Measurements from ENCODE around the gene EMP3. TPM values are rescaled to one million over a fixed set of nuclear protein-coding genes. Genes with fewer than 3 reads are reported as not detected.

EMP3 gene
- total RNA-seq, 1 donor, result 185 TPM

DNA sequence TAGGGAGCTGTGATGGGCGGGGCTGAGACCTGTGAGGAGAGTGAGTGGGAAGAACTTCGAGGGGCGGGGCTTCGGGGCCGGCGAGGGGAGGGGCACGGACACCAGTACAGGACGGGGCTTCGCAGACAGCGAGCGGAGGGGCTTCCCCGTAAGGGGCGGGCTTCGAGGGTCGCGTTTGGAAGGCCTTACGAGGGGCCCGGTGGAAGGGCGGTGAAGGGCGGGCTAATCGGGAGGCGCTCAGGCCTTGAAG, 4.1 kb upstream of the EMP3 start:
- Histone ChIP-seq H3K27ac (ENCODE audit: low read depth, low read length) (peak overlapping the region; percentile 94), H3K79me2 (ENCODE audit: insufficient read depth, low read length) (peaks cover 10% of the 10 kb centered on the region), H3K4me1 (ENCODE audit: insufficient read depth, low read length) (peaks cover 25% of the 10 kb centered on the region), H3K36me3 (ENCODE audit: insufficient read depth, low read length) (no peaks in the 10 kb centered on the region), H3K9me3 (ENCODE audit: low read depth, low read length) (no peaks in the 10 kb centered on the region), H4K20me1 (ENCODE audit: insufficient read depth, low read length) (peaks cover 3% of the 10 kb centered on the region), H3K4me3 (ENCODE audit: insufficient read depth, low read length) (peak overlapping the region; percentile 72), H3K27me3 (ENCODE audit: insufficient read depth, low read length) (no peaks in the 10 kb centered on the region), H2AFZ (ENCODE audit: low read length) (peak overlapping the region; percentile 95), H3K4me2 (ENCODE audit: insufficient read depth, low read length) (peak overlapping the region; percentile 87)
- DNase-seq (ENCODE audit: insufficient read length, low spot score, missing footprints), result peak; percentile 92
- TF ChIP-seq, protein P1, sequence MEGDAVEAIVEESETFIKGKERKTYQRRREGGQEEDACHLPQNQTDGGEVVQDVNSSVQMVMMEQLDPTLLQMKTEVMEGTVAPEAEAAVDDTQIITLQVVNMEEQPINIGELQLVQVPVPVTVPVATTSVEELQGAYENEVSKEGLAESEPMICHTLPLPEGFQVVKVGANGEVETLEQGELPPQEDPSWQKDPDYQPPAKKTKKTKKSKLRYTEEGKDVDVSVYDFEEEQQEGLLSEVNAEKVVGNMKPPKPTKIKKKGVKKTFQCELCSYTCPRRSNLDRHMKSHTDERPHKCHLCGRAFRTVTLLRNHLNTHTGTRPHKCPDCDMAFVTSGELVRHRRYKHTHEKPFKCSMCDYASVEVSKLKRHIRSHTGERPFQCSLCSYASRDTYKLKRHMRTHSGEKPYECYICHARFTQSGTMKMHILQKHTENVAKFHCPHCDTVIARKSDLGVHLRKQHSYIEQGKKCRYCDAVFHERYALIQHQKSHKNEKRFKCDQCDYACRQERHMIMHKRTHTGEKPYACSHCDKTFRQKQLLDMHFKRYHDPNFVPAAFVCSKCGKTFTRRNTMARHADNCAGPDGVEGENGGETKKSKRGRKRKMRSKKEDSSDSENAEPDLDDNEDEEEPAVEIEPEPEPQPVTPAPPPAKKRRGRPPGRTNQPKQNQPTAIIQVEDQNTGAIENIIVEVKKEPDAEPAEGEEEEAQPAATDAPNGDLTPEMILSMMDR (IDR thresholded peaks at IDR 0.05; ENCODE audit: extremely low read depth, low read depth, low read length), result no peak

DNA sequence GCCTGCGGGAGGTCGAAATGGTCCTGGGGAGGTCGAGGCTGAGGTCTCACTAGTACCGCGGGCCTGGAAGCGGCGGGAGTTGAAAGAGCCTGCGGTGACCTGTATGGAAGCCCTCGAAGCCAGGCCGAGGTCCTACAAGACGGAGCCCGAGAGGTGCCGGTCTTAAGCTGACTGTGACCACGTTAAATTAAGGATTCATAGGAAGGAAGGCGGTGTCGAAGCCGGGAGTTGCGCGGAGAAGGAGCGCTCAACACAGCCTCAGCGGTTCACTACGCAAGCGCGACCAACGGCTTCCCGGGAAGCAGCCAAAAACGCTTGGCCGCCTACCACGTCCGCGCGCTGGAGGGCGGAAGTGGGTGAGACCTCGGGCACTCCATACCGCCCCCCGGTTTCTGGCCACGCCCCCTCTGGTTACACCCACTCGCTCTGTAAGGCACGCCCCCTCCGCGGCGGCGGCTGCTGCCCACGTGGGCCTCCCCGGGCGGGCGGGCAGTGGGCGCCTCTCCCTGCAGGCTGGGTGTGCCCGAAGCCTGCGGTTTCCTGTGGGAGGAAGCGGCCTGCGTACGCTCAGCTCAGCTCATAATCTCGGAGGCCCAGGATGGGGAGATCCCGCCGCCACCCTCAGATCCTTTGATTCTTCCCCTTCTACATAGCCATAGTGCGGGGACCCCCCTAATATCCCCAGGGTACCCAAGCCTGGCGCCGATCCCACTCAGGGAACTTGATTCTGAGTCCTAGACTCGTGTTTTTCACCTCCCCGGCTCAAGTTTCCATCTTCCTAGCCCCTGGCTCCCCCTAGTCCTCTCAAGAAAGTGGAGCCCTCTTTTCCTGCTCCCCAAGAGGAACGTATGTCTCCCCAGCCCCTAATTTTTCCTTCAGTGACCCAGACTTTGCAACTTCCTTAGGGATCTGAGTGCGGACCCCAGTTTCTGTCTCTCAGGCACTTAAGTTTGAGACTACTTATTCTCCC, 3.4 kb upstream of the EMP3 start:
- H3K27ac ChIP-seq (ENCODE audit: low read depth, low read length), result peak overlapping the region; percentile 94
- peak overlapping the region; percentile 87 for H3K4me2 ChIP-seq (ENCODE audit: insufficient read depth, low read length)
- peaks cover 30% of the 10 kb centered on the region for H3K4me1 ChIP-seq (ENCODE audit: insufficient read depth, low read length)
- no peaks in the 10 kb centered on the region for H3K9me3 ChIP-seq (ENCODE audit: low read depth, low read length)
- peak; percentile 97 for DNase-seq (ENCODE audit: insufficient read length, low spot score, missing footprints)
- H3K36me3 ChIP-seq (ENCODE audit: insufficient read depth, low read length), result no peaks in the 10 kb centered on the region
- peak overlapping the region; percentile 95 for H2AFZ ChIP-seq (ENCODE audit: low read length)
- H3K4me3 ChIP-seq (ENCODE audit: insufficient read depth, low read length), result peak overlapping the region; percentile 72
- peaks cover 7% of the 10 kb centered on the region for H4K20me1 ChIP-seq (ENCODE audit: insufficient read depth, low read length)
- peaks cover 16% of the 10 kb centered on the region for H3K79me2 ChIP-seq (ENCODE audit: insufficient read depth, low read length)
- H3K27me3 ChIP-seq (ENCODE audit: insufficient read depth, low read length), result no peaks in the 10 kb centered on the region
- TF ChIP-seq, protein P1 (IDR thresholded peaks at IDR 0.05; ENCODE audit: extremely low read depth, low read depth, low read length), result no peak

DNA sequence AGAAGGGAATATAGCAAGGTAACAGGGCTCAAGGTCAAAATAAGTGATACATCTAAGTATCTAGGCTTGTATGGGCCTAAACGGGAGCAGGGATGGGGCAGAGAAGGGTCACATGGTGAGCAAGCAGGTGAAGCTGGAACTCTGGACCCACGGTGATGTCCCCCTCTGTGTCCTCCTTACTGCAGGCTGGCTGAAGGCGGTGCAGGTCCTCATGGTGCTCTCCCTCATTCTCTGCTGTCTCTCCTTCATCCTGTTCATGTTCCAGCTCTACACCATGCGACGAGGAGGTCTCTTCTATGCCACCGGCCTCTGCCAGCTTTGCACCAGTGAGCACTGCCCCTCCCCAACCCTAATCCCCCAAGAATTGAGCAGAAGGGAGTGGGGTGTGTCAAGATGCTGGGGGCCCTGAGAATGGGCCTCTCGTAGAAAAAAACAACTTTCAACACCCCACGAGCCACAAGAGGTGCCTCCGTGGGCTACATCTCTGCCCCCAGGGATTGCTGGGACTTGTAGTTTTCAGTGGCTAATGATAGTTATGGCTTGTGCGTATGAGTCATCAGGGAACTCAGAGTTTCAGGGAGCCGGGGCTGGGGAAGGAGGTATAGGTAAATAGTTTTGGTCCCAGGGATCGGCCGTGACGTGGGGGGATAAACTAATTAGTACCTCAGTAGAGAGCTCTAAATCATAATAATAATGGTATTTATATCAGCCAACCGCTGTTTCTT, 4.0 kb downstream of the EMP3 start:
- no peaks in the 10 kb centered on the region for H3K9me3 ChIP-seq (ENCODE audit: low read depth, low read length)
- no peak overlapping the region for H2AFZ ChIP-seq (ENCODE audit: low read length)
- H3K27me3 ChIP-seq (ENCODE audit: insufficient read depth, low read length), result no peaks in the 10 kb centered on the region
- peaks cover 34% of the 10 kb centered on the region for H3K36me3 ChIP-seq (ENCODE audit: insufficient read depth, low read length)
- H3K79me2 ChIP-seq (ENCODE audit: insufficient read depth, low read length), result peaks cover 41% of the 10 kb centered on the region
- no peak overlapping the region for H3K4me3 ChIP-seq (ENCODE audit: insufficient read depth, low read length)
- H3K4me1 ChIP-seq (ENCODE audit: insufficient read depth, low read length), result peaks cover 41% of the 10 kb centered on the region
- H3K27ac ChIP-seq (ENCODE audit: low read depth, low read length), result no peak overlapping the region
- peak overlapping the region; percentile 50 for H3K4me2 ChIP-seq (ENCODE audit: insufficient read depth, low read length)
- TF ChIP-seq, protein P1 (IDR thresholded peaks at IDR 0.05; ENCODE audit: extremely low read depth, low read depth, low read length), result no peak
- H4K20me1 ChIP-seq (ENCODE audit: insufficient read depth, low read length), result peaks cover 26% of the 10 kb centered on the region
- peak; percentile 96 for DNase-seq (ENCODE audit: insufficient read length, low spot score, missing footprints)
